Panc1 (cell line): ENCODE measurements around the gene DHODH.
"Not testable (repeated sequence)": the region's sequence is repeated elsewhere in the genome, so short reads cannot be mapped to it uniquely, and the experiment has no call there.

Experiments
- CTCF ChIP-seq: fragments of 450-650 bp; IDR thresholded peaks from 2 replicates; pipeline ENCODE4 v1.5.1; 2017; ENCODE audit warnings: mild to moderate bottlenecking
- POLR2AphosphoS5 ChIP-seq: IDR thresholded peaks from 2 replicates; pipeline ENCODE4 v1.6.1; 2012; ENCODE audit warnings: mild to moderate bottlenecking, low read depth, low read length, moderate library complexity

- TF ChIP-seq CTCF, POLR2AphosphoS5: not testable (repeated sequence)
These were observed 11.0 kb upstream of the DHODH start for GRCh38 chr16:71997578-71997977.
